GM12865 (cell line): ENCODE measurements around the gene UBE2J2.
"Not testable (repeated sequence)": the region's sequence is repeated elsewhere in the genome, so short reads cannot be mapped to it uniquely, and the experiment has no call there.

Source experiments
- DNase-seq: peaks from one replicate; pipeline ENCODE4 v3.0.0; 2010; ENCODE audit warnings: low read depth
- H3K4me3 ChIP-seq: 2 replicates; pipeline ENCODE4 v1.5.1; 2011; ENCODE audit warnings: mild to moderate bottlenecking, low read depth, low read length, control low read depth
- TF ChIP-seq, protein P1 (sequence below): IDR thresholded peaks from 2 replicates; pipeline ENCODE4 v1.5.1; 2011; ENCODE audit warnings: low read length, control low read depth, low read depth, inconsistent platforms; ENCODE audit not compliant: insufficient read depth; ENCODE audit errors: missing control alignments

Gene UBE2J2

DNA sequence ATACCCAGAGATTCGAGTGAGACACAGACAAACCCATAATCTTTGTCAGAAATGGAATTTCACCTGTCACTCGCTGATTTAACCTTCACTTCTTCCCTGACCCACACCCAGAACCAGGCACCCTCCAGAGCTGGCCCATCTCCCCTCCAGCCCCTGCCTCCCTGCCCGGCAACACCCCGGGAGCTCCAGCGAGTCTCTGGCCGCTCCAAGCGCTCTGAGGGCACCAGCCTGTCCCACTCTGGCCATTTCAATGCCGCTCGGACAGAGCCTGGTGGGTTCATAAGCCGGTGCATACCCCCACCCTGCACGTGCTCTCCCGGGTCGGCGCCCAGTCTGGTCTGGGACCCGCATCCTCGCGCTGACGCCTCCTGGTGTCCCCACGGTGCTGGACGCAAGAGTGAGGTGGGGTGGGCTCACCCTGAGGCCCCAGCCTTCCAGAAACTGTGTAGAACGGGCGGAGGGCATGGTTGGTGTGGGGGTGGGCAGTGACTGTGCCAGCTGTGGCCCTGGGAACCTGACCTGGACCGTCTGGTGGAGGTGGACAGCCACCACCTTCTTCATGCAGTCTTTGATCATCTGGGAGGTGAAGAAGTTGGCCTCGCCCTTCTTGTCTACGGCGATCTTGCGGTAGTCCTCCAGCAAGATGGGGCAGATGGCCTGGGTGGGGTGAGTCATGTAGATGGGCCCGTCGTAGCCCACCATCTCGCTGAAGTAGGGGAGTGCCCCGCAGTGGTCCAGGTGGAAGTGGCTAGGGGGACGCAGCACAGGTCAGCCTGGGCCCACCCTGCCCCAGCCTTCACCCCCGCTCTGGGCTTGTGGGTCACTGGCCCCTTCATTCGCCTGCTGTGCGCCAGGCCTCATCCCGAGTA, 45.4 kb upstream of the UBE2J2 start:
- TF ChIP-seq, protein P1, sequence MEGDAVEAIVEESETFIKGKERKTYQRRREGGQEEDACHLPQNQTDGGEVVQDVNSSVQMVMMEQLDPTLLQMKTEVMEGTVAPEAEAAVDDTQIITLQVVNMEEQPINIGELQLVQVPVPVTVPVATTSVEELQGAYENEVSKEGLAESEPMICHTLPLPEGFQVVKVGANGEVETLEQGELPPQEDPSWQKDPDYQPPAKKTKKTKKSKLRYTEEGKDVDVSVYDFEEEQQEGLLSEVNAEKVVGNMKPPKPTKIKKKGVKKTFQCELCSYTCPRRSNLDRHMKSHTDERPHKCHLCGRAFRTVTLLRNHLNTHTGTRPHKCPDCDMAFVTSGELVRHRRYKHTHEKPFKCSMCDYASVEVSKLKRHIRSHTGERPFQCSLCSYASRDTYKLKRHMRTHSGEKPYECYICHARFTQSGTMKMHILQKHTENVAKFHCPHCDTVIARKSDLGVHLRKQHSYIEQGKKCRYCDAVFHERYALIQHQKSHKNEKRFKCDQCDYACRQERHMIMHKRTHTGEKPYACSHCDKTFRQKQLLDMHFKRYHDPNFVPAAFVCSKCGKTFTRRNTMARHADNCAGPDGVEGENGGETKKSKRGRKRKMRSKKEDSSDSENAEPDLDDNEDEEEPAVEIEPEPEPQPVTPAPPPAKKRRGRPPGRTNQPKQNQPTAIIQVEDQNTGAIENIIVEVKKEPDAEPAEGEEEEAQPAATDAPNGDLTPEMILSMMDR: no peak
- no peak for DNase-seq
- H3K4me3 ChIP-seq: no peak overlapping the region

DNA sequence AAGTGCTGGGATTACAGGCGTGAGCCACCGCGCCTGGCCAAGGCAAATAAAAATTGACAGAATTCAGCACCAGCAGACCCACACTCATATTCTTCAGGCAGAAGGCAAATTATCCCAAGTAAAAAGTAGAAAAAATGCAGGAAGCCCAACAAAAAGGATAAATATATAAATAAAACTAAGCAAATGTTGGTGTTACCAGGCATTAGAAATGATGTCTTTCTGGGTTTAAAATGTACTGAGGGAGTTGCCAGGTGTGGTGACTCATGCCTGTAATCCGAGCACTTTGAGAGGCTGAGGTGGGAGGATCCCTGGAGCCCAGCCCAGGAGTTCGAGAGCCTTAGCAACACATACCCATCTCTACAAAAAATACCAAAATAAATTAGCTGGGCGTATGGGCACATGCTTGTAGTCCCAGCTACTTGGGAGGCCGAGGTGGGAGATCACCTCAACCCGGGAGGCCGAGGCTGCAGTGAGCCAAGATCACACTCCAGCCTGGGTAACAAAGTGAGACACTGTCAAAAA, 44.5 kb upstream of the UBE2J2 start:
- DNase-seq: no peak
- TF ChIP-seq, protein P1: no peak
- H3K4me3 ChIP-seq: no peak overlapping the region

DNA sequence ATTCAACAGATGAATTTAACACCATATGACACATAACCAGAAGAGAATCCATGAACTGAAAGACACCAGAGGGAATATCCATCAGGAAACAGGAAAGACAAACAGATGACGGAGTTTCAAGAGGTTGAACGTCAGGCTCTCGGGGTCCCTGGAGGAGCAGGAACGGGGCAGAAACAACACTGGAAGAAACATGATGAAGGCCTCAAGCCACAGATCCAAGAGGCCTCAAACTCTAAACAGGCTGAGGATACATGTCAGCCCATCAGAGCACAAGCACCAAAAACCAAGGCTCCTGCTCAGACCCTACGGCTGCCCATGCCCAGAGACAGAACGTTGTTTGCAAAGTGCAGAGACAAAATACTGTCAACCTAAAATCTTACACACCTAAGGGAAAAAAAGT, 43.8 kb upstream of the UBE2J2 start:
- TF ChIP-seq, protein P1: no peak
- no peak overlapping the region for H3K4me3 ChIP-seq

DNA sequence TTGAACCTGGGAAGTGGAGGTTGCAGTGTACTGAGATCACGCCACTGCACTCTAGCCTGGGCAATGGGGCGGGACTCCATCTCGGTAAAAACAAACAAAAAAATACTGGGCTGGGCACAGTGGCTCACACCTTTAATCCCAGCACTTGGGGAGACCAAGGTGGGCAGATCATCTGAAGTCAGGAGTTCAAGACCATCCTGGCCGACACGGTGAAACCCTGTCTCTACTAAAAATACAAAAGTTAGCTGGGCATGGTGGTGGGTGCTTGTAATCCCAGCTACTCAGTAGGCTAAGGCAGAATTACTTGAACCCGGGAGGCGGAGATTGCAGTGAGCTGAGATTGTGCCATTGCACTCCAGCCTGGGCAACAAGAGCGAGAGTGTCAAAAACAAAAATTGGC, 42.5 kb upstream of the UBE2J2 start:
- DNase-seq, H3K4me3 ChIP-seq: not testable (repeated sequence)

More for the DNA sequence above, 43.8 kb upstream of the UBE2J2 start:
- no peak for DNase-seq

DNA sequence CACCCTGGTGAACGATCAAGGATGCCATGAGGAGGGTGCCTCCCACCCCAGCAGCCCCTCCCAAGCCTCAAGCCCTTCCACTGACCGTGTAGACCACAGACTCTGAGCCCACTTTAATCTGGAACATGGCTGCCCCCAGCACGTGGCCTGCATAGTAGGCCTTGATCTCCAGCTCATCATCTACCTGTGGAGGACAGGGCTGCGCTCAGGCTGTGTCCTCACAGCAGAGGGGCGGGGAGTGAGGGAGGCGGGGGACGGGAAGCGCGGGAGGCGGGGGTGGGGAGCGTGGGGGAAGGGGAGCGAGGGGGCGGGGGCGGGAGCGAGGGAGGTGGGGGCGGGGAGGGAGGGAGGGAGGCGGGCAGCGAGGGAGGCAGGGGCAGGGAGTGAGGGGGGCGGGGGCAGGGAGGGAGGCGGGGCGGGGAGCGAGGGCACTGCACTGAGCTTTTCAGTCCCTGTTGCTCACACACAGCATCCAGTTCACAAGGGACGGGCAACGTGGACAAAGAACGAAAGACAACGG, 41.8 kb upstream of the UBE2J2 start:
- DNase-seq: no peak
- no peak overlapping the region for H3K4me3 ChIP-seq
- TF ChIP-seq, protein P1: no peak

DNA sequence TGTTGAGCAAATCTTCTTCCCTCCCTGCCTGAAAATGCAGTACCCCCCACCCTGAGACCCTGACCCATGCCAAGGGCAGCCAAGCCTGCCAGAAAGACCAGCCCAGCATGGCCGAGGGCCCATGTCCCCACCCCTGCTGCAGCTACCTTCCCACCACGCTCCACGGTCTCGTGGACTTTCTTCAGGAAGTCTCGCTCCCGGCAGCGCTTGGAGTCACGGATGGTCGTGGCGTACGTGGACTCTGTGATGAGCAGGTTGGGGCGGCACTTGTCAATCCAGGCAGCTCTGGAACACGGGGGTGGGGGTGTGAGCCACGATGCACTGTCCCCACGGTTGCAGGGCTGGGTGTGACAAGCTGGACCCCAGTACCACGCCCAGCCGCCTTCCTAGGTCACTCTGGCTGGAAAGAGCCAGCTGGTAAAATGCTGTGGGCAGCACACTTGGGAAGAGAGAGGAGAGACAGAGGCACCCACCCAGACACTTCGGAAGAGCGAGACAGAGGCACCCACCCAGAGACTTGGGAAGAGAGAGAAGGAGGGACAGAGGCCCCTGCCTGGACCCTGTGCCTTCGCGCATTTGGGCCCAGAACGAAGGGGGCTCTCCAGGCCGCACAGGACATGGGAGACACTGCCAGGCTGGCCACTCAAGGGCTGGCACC, 41.2 kb upstream of the UBE2J2 start:
- TF ChIP-seq, protein P1: no peak
- DNase-seq: no peak
- no peak overlapping the region for H3K4me3 ChIP-seq

DNA sequence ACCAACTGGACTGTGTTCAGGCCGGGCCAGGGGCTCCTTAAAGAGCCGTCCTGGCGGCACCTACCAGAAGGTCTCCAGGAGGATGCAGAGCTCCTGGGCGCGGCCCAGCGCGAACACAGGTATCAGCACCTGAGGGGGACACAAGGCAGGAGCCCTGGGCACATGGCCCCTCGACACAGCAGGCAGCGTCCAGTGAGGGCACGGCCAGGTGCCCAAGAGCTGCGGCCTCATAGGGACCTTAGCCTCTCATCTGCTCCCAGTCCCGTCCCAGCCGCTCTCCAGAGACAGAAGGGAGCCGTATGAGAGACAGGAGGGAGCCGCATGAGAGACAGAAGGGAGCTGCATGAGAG, 40.6 kb upstream of the UBE2J2 start:
- no peak overlapping the region for H3K4me3 ChIP-seq
- no peak for DNase-seq
- TF ChIP-seq, protein P1: no peak
